Stimulated activated CD4-positive, alpha-beta T cell treated with anti-CD3 and anti-CD28 coated beads, Interleukin-4, amount 100 ng/mL, for 4 hours (primary cell): ENCODE results near the gene CDH22.
A peak's percentile ranks its signal among the peaks of the same experiment; 100 is the strongest.

Source experiments
- DNase-seq, 2 experiments: peaks; one replicate each; pipeline ENCODE4 v3.0.0-alpha.2; 2020

The CDH22 gene

DNA sequence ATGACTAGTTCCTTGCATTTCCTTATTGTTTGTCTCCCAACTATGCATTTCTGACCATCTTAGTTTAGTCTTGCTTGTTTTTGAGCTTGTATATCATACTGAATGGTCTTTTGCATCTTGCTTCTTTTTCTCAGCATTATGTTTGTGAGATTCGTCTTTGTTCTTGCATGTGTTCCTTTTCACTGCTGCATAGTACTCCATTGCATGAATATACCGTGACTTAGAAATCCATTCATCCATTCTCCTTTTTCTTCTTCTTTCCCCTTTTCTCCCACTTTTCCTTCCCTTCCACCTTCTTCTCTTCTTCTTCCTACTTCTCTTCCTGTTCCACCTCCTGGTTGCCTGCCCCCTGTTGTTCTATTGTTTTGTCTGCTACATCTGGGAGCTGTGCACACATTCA, 42.8 kb downstream of the CDH22 start:
- DNase-seq, result no peak

GRCh38 chr20:46264391-46265266, 43.7 kb downstream of the CDH22 start:
- no peak for DNase-seq

- no peak for DNase-seq
These were observed 46.6 kb downstream of the CDH22 start for GRCh38 chr20:46261456-46262253.

- no peak for DNase-seq
These were observed 47.3 kb downstream of the CDH22 start for GRCh38 chr20:46260936-46261454.

- DNase-seq, result no peak
These were observed 47.8 kb downstream of the CDH22 start for GRCh38 chr20:46260480-46260879.

- DNase-seq, result no peak
These were observed 48.9 kb downstream of the CDH22 start for GRCh38 chr20:46259260-46259859.

DNA sequence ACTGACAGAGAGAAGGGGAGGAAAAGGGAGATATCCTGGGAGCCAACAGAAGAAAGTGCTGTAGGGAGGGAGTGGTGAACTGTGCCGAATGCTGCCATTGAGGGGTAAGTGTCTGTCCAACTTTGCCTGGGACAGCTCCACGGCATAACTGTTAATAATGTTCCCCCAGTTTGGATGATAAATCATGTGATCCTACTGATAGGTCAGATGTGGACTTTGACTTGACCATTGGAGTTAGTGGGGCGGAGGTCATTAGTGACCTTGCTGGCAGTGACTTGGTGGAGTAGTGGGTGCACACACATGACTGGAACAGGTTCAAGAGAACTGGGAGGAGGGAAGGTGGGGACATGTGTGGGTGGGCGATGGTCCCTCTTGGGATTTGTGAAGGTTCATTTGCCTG, 50.4 kb downstream of the CDH22 start:
- no peak for DNase-seq

DNA sequence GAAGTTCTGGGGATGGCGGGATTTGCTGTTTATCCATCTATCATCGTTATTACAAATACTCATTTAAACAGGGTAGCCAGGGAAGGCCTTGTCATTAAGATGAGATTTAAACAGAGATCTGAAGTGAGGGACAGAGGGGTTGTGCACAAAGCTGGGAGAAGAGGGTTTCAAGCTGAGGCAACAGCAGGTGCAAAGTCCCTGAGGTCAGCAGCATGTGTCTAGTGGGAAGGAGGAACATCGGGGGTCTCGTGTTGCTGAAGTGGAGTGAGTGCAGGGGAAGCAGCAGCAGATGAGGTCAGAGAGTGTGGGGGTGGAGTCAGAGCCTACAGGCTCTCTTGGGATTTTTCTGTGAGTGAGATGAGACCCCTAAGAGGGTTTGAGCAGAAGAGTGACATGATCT, 52.0 kb downstream of the CDH22 start:
- DNase-seq, result no peak

DNA sequence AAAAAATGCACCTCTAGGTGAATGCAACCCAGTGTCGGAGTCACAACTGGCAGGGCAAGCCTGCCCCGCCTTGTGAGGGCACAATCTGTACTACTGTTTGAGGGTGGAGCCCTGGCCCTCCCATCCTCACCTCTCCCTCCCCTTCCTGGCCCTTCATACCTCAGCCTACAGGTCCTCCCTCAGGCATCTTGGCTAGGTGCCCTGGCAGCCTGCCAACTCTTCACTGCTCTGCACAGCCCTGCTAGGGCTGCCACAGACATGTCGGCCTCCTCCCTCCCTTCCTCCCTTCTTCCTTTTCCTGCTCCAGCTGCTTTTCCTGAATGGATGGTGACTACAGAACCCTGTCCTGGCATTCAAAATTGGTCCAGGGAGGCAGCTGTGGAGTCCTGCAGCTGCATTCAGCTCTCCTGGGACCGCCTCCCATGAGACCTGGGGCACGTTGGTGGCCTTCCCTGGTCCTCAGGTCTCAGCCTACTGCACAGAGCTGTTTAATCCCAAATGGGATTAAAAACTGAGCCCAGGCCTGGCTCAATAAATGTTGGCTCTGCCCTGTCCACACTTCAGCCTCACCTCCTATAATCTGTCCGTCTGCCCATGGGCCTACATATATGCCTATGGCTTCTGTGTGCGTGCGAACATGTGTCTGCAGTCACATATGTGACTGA, 52.7 kb downstream of the CDH22 start:
- peak; percentile 3 to 5 for DNase-seq

GRCh38 chr20:46253391-46253790, 54.9 kb downstream of the CDH22 start:
- DNase-seq, result no peak

DNA sequence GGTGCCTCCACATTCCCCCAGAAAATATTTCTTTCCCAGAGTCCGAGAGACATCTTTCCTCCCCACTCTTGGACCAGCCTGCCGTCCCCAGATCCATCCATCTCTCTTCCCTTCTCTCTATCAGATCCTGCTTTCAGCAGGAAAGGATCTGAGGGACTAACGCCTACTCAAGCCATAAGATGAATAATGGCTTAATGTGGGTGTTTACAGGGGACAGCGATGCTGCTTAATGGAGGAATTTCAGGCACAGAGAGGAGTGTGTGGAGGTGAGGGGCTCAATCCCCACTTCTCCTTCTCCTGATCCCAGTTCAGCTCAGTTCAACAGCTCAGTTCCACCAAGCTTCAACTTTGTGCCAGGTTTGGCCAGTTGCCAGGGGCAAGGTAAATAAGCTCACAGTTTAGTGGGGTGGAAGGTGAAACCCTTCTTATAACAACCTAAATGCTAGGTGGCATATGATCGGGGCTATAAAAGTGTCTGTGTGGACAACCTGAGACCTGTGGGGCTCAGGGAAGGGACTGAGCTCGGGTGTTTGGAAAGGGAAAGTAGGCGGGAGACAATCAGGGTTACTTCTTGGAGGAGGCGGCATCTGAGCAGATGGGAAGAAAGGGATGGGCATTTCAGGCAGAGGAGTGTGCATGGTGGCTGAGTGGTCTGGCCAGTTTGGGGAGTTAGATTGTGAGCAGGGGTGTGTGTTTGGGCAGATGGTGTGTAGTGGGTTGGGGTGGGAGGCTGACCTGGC, 55.8 kb downstream of the CDH22 start:
- no peak for DNase-seq

GRCh38 chr20:46251211-46251673, 57.1 kb downstream of the CDH22 start:
- no peak for DNase-seq

DNA sequence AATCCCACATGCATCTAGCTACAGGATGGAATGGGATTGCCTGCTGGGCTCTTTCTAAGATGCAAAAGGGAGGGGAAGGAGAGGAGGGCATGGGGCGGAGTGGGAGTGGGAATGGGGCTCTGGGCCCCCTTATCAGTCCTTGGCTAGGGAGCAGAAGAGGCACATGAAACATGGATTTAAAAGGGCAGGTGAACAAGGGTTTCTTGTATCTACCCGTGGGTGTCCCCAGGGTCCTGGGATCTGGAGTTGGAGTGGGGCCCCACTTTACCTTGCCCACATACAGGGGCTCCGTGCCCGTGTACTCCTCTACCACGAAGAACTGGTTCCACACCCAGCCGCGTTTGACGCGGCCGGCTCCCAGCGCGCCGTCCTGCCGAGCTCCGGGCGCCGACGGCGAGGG, 57.5 kb downstream of the CDH22 start:
- DNase-seq, result no peak

- no peak for DNase-seq
These were observed 58.6 kb downstream of the CDH22 start for GRCh38 chr20:46249671-46250070.

GRCh38 chr20:46246559-46246958, 61.7 kb downstream of the CDH22 start:
- DNase-seq, result no peak

GRCh38 chr20:46243707-46244628, 64.3 kb downstream of the CDH22 start:
- no peak for DNase-seq

GRCh38 chr20:46242390-46242789, 65.9 kb downstream of the CDH22 start:
- DNase-seq, result no peak

- DNase-seq, result no peak
These were observed 67.4 kb downstream of the CDH22 start for GRCh38 chr20:46240881-46241280.

DNA sequence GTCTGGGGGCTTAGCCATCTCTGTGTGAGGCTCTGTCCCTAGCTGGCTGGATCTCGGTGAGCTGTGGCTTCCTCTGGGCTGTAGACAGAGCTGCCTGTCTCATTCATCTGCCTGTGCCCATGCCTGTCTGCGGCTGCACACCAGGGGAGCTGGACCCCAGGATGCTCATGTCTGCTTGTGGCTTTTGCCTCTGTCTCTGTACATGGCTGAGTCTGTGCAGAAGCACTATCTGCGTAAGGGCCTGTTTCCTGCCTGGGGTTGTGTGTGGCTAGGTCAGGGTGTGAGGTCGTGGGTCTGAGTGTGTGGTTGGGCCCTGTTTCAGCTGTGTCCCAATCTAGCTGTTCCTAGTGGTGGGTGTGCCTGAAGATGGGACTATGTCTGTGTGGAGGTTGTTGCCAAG, 68.2 kb downstream of the CDH22 start:
- no peak for DNase-seq

DNA sequence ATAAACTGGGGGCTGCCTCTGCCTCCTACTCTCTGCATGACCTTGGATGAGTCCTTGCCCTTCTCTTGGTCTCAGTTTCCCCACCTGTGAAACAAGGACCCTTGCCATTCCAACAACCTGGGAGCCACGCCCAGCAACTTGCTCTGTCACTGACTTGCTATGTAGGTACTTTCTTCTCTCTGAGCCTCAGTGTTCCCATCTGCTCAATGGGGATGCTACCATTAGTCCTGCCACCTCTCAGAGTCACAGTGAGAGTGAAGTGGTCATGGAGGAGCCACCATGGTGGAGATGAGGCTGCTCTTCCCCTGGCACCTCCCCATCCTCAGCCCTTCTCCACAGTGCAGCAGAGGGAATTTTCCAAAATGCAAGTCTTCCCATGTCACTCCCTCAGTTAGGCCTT, 70.6 kb downstream of the CDH22 start:
- DNase-seq, result no peak

DNA sequence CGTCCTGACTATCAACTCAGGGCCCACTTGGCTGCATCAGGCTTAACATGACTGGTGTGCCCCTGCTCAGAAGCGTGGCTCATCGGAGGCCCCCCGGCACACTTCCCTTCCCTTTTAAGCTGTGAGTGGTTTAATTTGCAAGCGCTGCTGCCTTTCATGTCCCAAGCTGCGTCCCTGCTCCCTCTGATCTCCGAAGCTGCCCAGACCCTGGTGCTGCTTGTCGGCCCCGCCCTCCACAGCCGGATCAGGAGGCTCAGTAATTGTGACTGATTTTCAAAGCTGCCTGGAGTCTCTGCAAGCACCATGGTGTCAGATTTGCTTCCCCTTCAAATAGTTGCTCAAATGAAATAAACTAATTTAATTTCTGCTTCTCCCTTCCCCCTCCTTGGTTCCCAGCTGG, 71.1 kb downstream of the CDH22 start:
- no peak for DNase-seq
